GM12891 (cell line): Measurements from ENCODE around the gene ZFX.

Experiments used
- PAX5 ChIP-seq: IDR thresholded peaks from 2 replicates; pipeline ENCODE4 v1.6.1; 2011; ENCODE audit warnings: low read length, moderate library complexity, mild to moderate bottlenecking; ENCODE audit not compliant: insufficient read depth, severe bottlenecking
- POLR2A ChIP-seq: IDR thresholded peaks from 2 replicates; pipeline ENCODE4 v1.6.1; 2011; ENCODE audit warnings: low read depth, low read length, control low read depth
- POLR2AphosphoS5 ChIP-seq: IDR thresholded peaks from 2 replicates; pipeline ENCODE4 v1.6.1; 2011; ENCODE audit warnings: low read depth, low read length, control low read depth
- POU2F2 ChIP-seq: IDR thresholded peaks from 2 replicates; pipeline ENCODE4 v1.6.1; 2011; ENCODE audit warnings: low read depth, mild to moderate bottlenecking, control low read depth, low read length, moderate library complexity
- SPI1 ChIP-seq: IDR thresholded peaks from 2 replicates; pipeline ENCODE4 v1.6.1; 2011; ENCODE audit warnings: low read depth, low read length, control low read depth
- TAF1 ChIP-seq: IDR thresholded peaks from 2 replicates; pipeline ENCODE4 v1.6.1; 2011; ENCODE audit warnings: low read depth, low read length, control low read depth

GRCh38 chrX:24198101-24198500 is 48.6 kb downstream of the ZFX start:
- no peak for TF ChIP-seq TAF1
- no peak for TF ChIP-seq POLR2A
- no peak for TF ChIP-seq POU2F2
- no peak for TF ChIP-seq POLR2AphosphoS5
- no peak for TF ChIP-seq SPI1
- no peak for TF ChIP-seq PAX5
